H1 (cell line): ENCODE results near the gene ADAMTS17. TPM values are rescaled to one million over a fixed set of nuclear protein-coding genes. Genes with fewer than 3 reads are reported as not detected.

Experiments
- CTCF ChIA-PET: fragments of 300-600 bp; sonication (Branson Sonifier 250); formaldehyde crosslinking; loops from one replicate; lab custom pipeline; 2021; ENCODE audit not compliant: partially characterized antibody; lab: Charles Lee
- POLR2A ChIA-PET: fragments of 300-600 bp; sonication (Branson Sonifier 250); formaldehyde crosslinking; loops from one replicate; lab custom pipeline; 2021; ENCODE audit warnings: inconsistent platforms; ENCODE audit not compliant: partially characterized antibody; lab: Charles Lee
- DNase-seq, 2 experiments: peaks; one replicate each; pipeline versions ENCODE4 v3.0.0 to v3.0.0-alpha.2; 2010 to 2022; ENCODE audit warnings: low spot score in 2 of 2, low read depth in 1 of 2, mixed read lengths in 1 of 2
- FAIRE-seq: peaks from 2 replicates; lab custom pipeline; 2011; peaks lifted over from hg19 to GRCh38; lab: Jason Lieb, UNC
- H2AFZ ChIP-seq: 2 replicates; pipeline ENCODE4 v1.8.1; 2012; ENCODE audit warnings: low read length, inconsistent platforms
- H2AK5ac ChIP-seq: 2 replicates; pipeline ENCODE4 v1.6.1; 2013; ENCODE audit warnings: low read depth, low read length
- H2BK120ac ChIP-seq: replicated peaks from 2 replicates; pipeline ENCODE3; 2013; ENCODE audit warnings: low read depth, low read length, inconsistent platforms
- H2BK12ac ChIP-seq: 2 replicates; pipeline ENCODE4 v1.6.1; 2013; ENCODE audit warnings: low read depth, low read length
- H2BK15ac ChIP-seq: 2 replicates; pipeline ENCODE4 v1.6.1; 2013; ENCODE audit warnings: low read length
- H2BK20ac ChIP-seq: 2 replicates; pipeline ENCODE4 v1.6.1; 2013; ENCODE audit warnings: low read length
- H2BK5ac ChIP-seq: 2 replicates; pipeline ENCODE4 v1.6.1; 2013; ENCODE audit warnings: low read depth, low read length
- H3K14ac ChIP-seq: 2 replicates; pipeline ENCODE4 v1.6.1; 2013; ENCODE audit warnings: inconsistent platforms; ENCODE audit not compliant: insufficient read length
- H3K18ac ChIP-seq: 2 replicates; pipeline ENCODE4 v1.6.1; 2013; ENCODE audit warnings: low read length; ENCODE audit errors: extremely low read depth
- H3K23ac ChIP-seq: 2 replicates; pipeline ENCODE4 v1.6.1; 2013; ENCODE audit warnings: inconsistent platforms; ENCODE audit not compliant: insufficient read length
- H3K23me2 ChIP-seq: 2 replicates; pipeline ENCODE4 v1.6.1; 2013; ENCODE audit warnings: low read depth, low read length
- H3K27ac ChIP-seq: 2 replicates; pipeline ENCODE4 v1.6.1; 2011; ENCODE audit warnings: low read depth, low read length, inconsistent platforms
- H3K27me3 ChIP-seq, 4 experiments: replicated peaks in 1 of 4; 1 replicate in 1 of 4; 2 replicates in 3 of 4; pipeline versions ENCODE4 v1.6.1 to v1.8.1; 2011 to 2013; ENCODE audit warnings: low read length in 3 of 4, mild to moderate bottlenecking in 3 of 4, inconsistent platforms in 2 of 4, mixed read lengths in 2 of 4, moderate library complexity in 1 of 4; ENCODE audit not compliant: control insufficient read depth in 3 of 4, insufficient read depth in 3 of 4; ENCODE audit errors: extremely low read depth in 1 of 4
- H3K36me3 ChIP-seq, 4 experiments: 2 replicates each; pipeline versions ENCODE4 v1.6.1 to v1.8.1; 2011 to 2013; ENCODE audit warnings: mild to moderate bottlenecking in 4 of 4, low read length in 3 of 4, moderate library complexity in 2 of 4, control low read depth in 1 of 4, inconsistent platforms in 1 of 4; ENCODE audit not compliant: insufficient read depth in 4 of 4, control insufficient read depth in 2 of 4
- H3K4ac ChIP-seq: replicated peaks from 2 replicates; pipeline ENCODE3; 2013; ENCODE audit warnings: low read length, low read depth, mixed read lengths, inconsistent platforms; ENCODE audit not compliant: insufficient read length
- H3K4me1 ChIP-seq, 4 experiments: replicated peaks in 1 of 4; 1 replicate in 1 of 4; 2 replicates in 3 of 4; pipeline versions ENCODE4 v1.6.1 to v1.8.1; 2011 to 2013; ENCODE audit warnings: low read length in 3 of 4, inconsistent platforms in 2 of 4, mixed read lengths in 1 of 4; ENCODE audit not compliant: insufficient read depth in 4 of 4, control insufficient read depth in 3 of 4
- H3K4me2 ChIP-seq, 2 experiments: 2 replicates each; pipeline versions ENCODE4 v1.6.1 to v1.8.1; 2011 to 2013; ENCODE audit warnings: low read depth in 2 of 2, low read length in 2 of 2, control low read depth in 1 of 2, inconsistent platforms in 1 of 2, mild to moderate bottlenecking in 1 of 2; ENCODE audit not compliant: insufficient read depth in 1 of 2
- H3K4me3 ChIP-seq, 4 experiments: fragments of 200-600, 300-600 bp in 1 of 4; sonication (generic), shearing (Covaris generic), sonication (Bioruptor Twin) in 1 of 4; 2 replicates each; pipeline versions ENCODE4 v1.5.1 to v1.8.1; 2011 to 2016; ENCODE audit warnings: low read length in 4 of 4, low read depth in 3 of 4, control low read depth in 2 of 4, inconsistent platforms in 2 of 4, mild to moderate bottlenecking in 2 of 4, mixed read lengths in 1 of 4, moderate library complexity in 1 of 4; ENCODE audit not compliant: insufficient read depth in 2 of 4; ENCODE audit errors: extremely low read depth in 1 of 4
- H3K56ac ChIP-seq: replicated peaks from 2 replicates; pipeline ENCODE3; 2013; ENCODE audit warnings: low read depth, mild to moderate bottlenecking, mixed read lengths, low read length, inconsistent platforms; ENCODE audit not compliant: insufficient read length
- H3K79me1 ChIP-seq: 2 replicates; pipeline ENCODE4 v1.6.1; 2013; ENCODE audit warnings: low read depth, low read length, control low read depth
- H3K79me2 ChIP-seq, 2 experiments: 2 replicates each; pipeline versions ENCODE4 v1.6.1 to v1.8.1; 2012 to 2013; ENCODE audit warnings: low read length in 2 of 2, mild to moderate bottlenecking in 2 of 2, inconsistent platforms in 1 of 2; ENCODE audit not compliant: insufficient read depth in 2 of 2, control insufficient read depth in 1 of 2
- H3K9ac ChIP-seq, 4 experiments: replicated peaks in 1 of 4; 1 replicate in 1 of 4; 2 replicates in 3 of 4; pipeline versions ENCODE4 v1.6.1 to v1.8.1; 2011 to 2013; ENCODE audit warnings: low read depth in 3 of 4, low read length in 3 of 4, control low read depth in 2 of 4, mild to moderate bottlenecking in 2 of 4, moderate library complexity in 2 of 4, inconsistent platforms in 1 of 4; ENCODE audit errors: extremely low read depth in 1 of 4
- H3K9me3 ChIP-seq, 2 experiments: 2 replicates each; pipeline versions ENCODE4 v1.6.1 to v1.8.1; 2012 to 2013; ENCODE audit warnings: mild to moderate bottlenecking in 2 of 2, moderate library complexity in 2 of 2, control low read depth in 1 of 2, inconsistent platforms in 1 of 2, low read depth in 1 of 2, low read length in 1 of 2, mixed read lengths in 1 of 2; ENCODE audit not compliant: insufficient read depth in 2 of 2
- H4K20me1 ChIP-seq, 2 experiments: replicated peaks in 1 of 2; 2 replicates each; pipeline versions ENCODE3 to v1.8.1; 2011 to 2013; ENCODE audit warnings: inconsistent platforms in 2 of 2, low read length in 2 of 2, mild to moderate bottlenecking in 1 of 2; ENCODE audit not compliant: insufficient read depth in 2 of 2, control insufficient read depth in 1 of 2
- H4K5ac ChIP-seq: 2 replicates; pipeline ENCODE4 v1.6.1; 2013; ENCODE audit warnings: low read length, low read depth, mixed read lengths, inconsistent platforms; ENCODE audit not compliant: insufficient read length
- H4K8ac ChIP-seq: 2 replicates; pipeline ENCODE4 v1.8.0; 2013; ENCODE audit warnings: mild to moderate bottlenecking, moderate library complexity, low read length, inconsistent platforms; ENCODE audit not compliant: insufficient read depth; ENCODE audit errors: extremely low read depth
- H4K91ac ChIP-seq: replicated peaks from 2 replicates; pipeline ENCODE3; 2013; ENCODE audit warnings: low read length, mixed read lengths, inconsistent platforms; ENCODE audit not compliant: insufficient read length
- CHD1 ChIP-seq: IDR thresholded peaks from 2 replicates; pipeline ENCODE4 v1.6.1; 2012; ENCODE audit warnings: low read depth, low read length, improper control_type of control experiment
- GTF2F1 ChIP-seq: IDR thresholded peaks from 2 replicates; pipeline ENCODE4 v1.6.1; 2012; ENCODE audit warnings: low read depth, low read length, improper control_type of control experiment, borderline replicate concordance
- HDAC6 ChIP-seq: IDR thresholded peaks from one replicate; pipeline ENCODE4 v1.7.1; 2012; ENCODE audit warnings: low read depth, mild to moderate bottlenecking, inconsistent platforms, low read length, moderate library complexity
- KDM4A ChIP-seq: IDR thresholded peaks from one replicate; pipeline ENCODE4 v1.7.1; 2012; ENCODE audit warnings: low read depth, mild to moderate bottlenecking, moderate library complexity, low read length, inconsistent platforms; ENCODE audit not compliant: severe bottlenecking
- KDM5A ChIP-seq: fragments of 200-600 bp; IDR thresholded peaks from 2 replicates; pipeline ENCODE4 v1.7.1; 2012; ENCODE audit warnings: mild to moderate bottlenecking, low read length, inconsistent platforms, mixed read lengths
- NANOG ChIP-seq: IDR thresholded peaks from 2 replicates; pipeline ENCODE4 v1.6.1; 2011; ENCODE audit warnings: low read length, low read depth, mild to moderate bottlenecking, inconsistent platforms; ENCODE audit not compliant: insufficient read depth, poor library complexity, severe bottlenecking
- SIN3A ChIP-seq, 2 experiments: IDR thresholded peaks in 1 of 2; conservative IDR thresholded peaks in 1 of 2; 2 replicates each; pipeline ENCODE4 v1.6.1; 2011 to 2012; ENCODE audit warnings: low read length in 2 of 2, improper control_type of control experiment in 1 of 2, low read depth in 1 of 2, mild to moderate bottlenecking in 1 of 2
- SUZ12 ChIP-seq: fragments of 200-600 bp; sonication (generic); IDR thresholded peaks from 2 replicates; pipeline ENCODE4 v1.6.1; 2012; ENCODE audit warnings: mild to moderate bottlenecking, inconsistent platforms, low read length, moderate library complexity, mixed read lengths
- WGBS, 2 experiments: shearing (Covaris generic) in 1 of 2; methylation state at CpG; one replicate each; pipeline versions ENCODE4 v1.1.6 to v1.1.7; 2013 to 2015; ENCODE audit warnings: low lambda C conversion rate in 2 of 2, mixed read lengths in 2 of 2, inconsistent platforms in 1 of 2, low coverage in 1 of 2, missing lambda C conversion rate in 1 of 2; ENCODE audit not compliant: insufficient replicate concordance in 2 of 2, insufficient coverage in 1 of 2, insufficient read length in 1 of 2; ENCODE audit errors: extremely low coverage in 1 of 2, missing lambda C conversion rate in 1 of 2; 5-methylcytosine and 5-hydroxymethylcytosine counted together
- long read RNA-seq, 2 experiments: library from RNA in 1 of 2; library from capped mRNA in 1 of 2; stranded (forward); transcript quantifications; one replicate each; pipeline ENCODE4 v2.0.0, GENCODE V29; 2021; ENCODE audit warnings: inconsistent platforms in 1 of 2
- polyA minus RNA-seq, 3 experiments: library from RNA; depleted of rRNA, polyadenylated mRNA; stranded (reverse); fragments of >200 nt; gene quantifications; 1 replicate in 2 of 3; 2 replicates in 1 of 3; pipeline ENCODE4 v1.2.3, GENCODE V29; 2011
- polyA plus RNA-seq, 7 experiments: library from polyadenylated mRNA; depleted of rRNA in 3 of 7; stranded (reverse) in 5 of 7; unstranded in 2 of 7; fragments of >200 nt in 5 of 7; fragments of 200-250 nt in 2 of 7; gene quantifications; 1 replicate in 5 of 7; 2 replicates in 1 of 7; 4 replicates in 1 of 7; pipeline versions ENCODE4 v1.2.1 to v1.2.3, GENCODE V29; 2011 to 2013; ENCODE audit warnings: missing spikeins in 2 of 7, mixed read lengths in 2 of 7
- total RNA-seq: library from RNA; stranded (reverse); fragmentation: NEBNext Ultra II Directional; extraction: Animal tissue kit (Norgen Biotek cat#: 25700); gene quantifications from 2 replicates; pipeline ENCODE4 v1.2.1, GENCODE V29; 2021

Gene ADAMTS17
- total RNA-seq, result 1.7 and 1.9 TPM in 2 replicates
- 0.51 and 0.89 TPM in 2 replicates for polyA plus RNA-seq (2011; rRNA removed)
- 0.66 TPM for polyA plus RNA-seq (2011; cell fraction: cytosol; rRNA removed)
- 2.0 TPM for polyA plus RNA-seq (2011; cell fraction: nucleus; rRNA removed)
- polyA plus RNA-seq (2012, experiment 1 of 2), result 0.39 to 1.7 TPM (median 1.1 TPM) in 4 replicates
- polyA plus RNA-seq (2012, experiment 2 of 2), result 0.45 TPM
- polyA plus RNA-seq (2013, experiment 1 of 2), result 0.85 TPM
- 0.70 TPM for polyA plus RNA-seq (2013, experiment 2 of 2)
- 2.4 and 2.5 TPM in 2 replicates for polyA minus RNA-seq (2011; rRNA and poly(A)+ RNA removed)
- 1.3 TPM for polyA minus RNA-seq (2011; cell fraction: cytosol; rRNA and poly(A)+ RNA removed)
- 7.8 TPM for polyA minus RNA-seq (2011; cell fraction: nucleus; rRNA and poly(A)+ RNA removed)
- long read RNA-seq, experiment 1, result 0 reads
- long read RNA-seq, experiment 2, result 0 reads

DNA sequence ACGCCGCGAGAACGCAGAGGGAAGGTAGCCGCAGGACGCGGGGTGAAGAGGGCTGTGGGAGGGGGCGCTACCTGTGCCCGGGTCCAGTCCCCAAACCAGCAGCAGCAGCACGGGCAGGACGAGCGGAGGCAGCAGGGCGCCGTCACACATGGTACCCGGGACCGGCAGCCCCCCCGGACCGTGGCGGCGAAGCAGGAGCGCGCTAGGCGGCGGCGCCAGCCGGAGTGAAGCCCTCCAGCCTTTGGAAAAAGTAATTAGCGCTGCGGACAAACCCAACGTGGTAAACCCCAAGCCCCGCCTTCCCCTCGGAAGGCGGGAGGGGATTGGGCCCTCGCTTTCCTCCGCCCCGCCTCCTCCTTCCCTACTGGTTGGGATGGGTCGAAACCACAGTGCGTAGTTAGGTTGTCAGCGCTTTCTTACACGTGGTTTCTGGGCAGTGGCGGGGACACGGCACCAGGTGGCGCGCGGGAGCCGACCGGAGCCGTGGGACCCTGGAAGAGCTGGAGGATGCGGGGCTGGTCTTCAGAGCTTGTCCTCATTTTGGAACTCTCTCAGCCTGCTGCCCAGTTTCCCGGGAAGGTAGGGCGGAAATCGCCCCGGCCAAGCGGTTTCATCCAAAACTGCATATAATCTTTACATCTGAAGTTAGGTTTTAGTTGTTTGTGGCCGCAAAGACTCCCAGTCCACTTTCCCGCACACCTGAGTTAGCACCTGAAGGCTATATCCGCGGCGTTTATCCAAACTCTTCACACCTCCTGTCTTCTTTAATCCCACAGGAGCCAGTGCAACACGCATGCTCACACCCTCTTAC is at the start of gene ADAMTS17:
ADAMTS17 (minus strand) TSS at position 226 of the 811 bp plus-strand sequence; CDS start at position 150, 76 bp downstream.
- Histone ChIP-seq H3K4me3 (peak within 1 kb of the TSS; percentile 32 to 82 (median 46)), H2BK5ac (no peak within 1 kb of the TSS), H3K4me2 (peak within 1 kb of the TSS; percentile 1 to 90), H3K27me3 (peaks cover 17 to 30% (median 26%) of the 10 kb centered on the region in 4 experiments), H2BK15ac (no peak within 1 kb of the TSS), H3K23me2 (peaks cover 5% of the 10 kb centered on the region; the same call in 1 of the 2 replicates), H2BK12ac (no peak within 1 kb of the TSS), H4K91ac (no peak within 1 kb of the TSS), H3K36me3 (no peaks in the 10 kb centered on the region; a peak in 2 of 8 replicates), H3K27ac (no peak within 1 kb of the TSS), H4K20me1 (peaks cover 0 to 1% of the 10 kb centered on the region in 2 experiments), H3K4me1 (peaks cover 0 to 6% (median 4%) of the 10 kb centered on the region in 4 experiments; a peak in 6 of 7 replicates), H2BK20ac (no peak within 1 kb of the TSS), H3K79me2 (no peaks in the 10 kb centered on the region), H4K8ac (no peak within 1 kb of the TSS), H4K5ac (no peak within 1 kb of the TSS), H3K9me3 (no peaks in the 10 kb centered on the region), H3K14ac (no peak within 1 kb of the TSS), H3K4ac (no peak within 1 kb of the TSS), H3K56ac (no peak within 1 kb of the TSS), H2AFZ (peak within 1 kb of the TSS; percentile 30), H3K18ac (no peak within 1 kb of the TSS), H3K23ac (no peak within 1 kb of the TSS), H3K9ac (peak within 1 kb of the TSS in 1 of 4 experiments; percentile 57; a peak in 1 of 7 replicates), H2AK5ac (no peak within 1 kb of the TSS), H2BK120ac (no peak within 1 kb of the TSS), H3K79me1 (no peaks in the 10 kb centered on the region)
- WGBS, 2 experiments, result 12% methylated on average over 45 of the region's 59 CpGs; no CpG with 5 or more reads in 1 of the 2 experiments
- ChIA-PET POLR2A (interaction anchor here (0.9 kb wide), 1 partner anchor 416 kb away, joined by 3 read pairs; no protein-coding TSS in a partner anchor), CTCF (interaction anchor here (0.6 to 1.9 kb wide), 15 partner anchors 9 to 921 kb away, joined by 3 to 14 read pairs (median 3); no protein-coding TSS in a partner anchor)
- peak; percentile 87 to 91 for DNase-seq
- FAIRE-seq, result peak; percentile 85
- TF ChIP-seq CHD1 (no peak), HDAC6 (no peak), NANOG (no peak), SUZ12 (peak; percentile 38; the same call in 1 of the 2 replicates), SIN3A (conservative IDR thresholded peaks at IDR 0.05 in 1 of 2, IDR thresholded peaks at IDR 0.05 in 1 of 2; ENCODE audit: low read depth in 1 of 2, low read length in 2 of 2) (peak in 1 of 2 experiments; percentile 93; a peak in 2 of 4 replicates), KDM5A (no peak), GTF2F1 (no peak), KDM4A (peak; percentile 75)
